NOMO-1 (cell line): Measurements from ENCODE around the gene BMPR1A.
A peak's percentile ranks its signal among the peaks of the same experiment; 100 is the strongest.
"Not testable (repeated sequence)": the region's sequence is repeated elsewhere in the genome, so short reads cannot be mapped to it uniquely, and the experiment has no call there.

Experiments used
- DNase-seq, 2 experiments: peaks; one replicate each; lab custom pipeline; 2025; ENCODE audit not compliant: unreplicated experiment in 2 of 2; lab: John Stamatoyannopoulos, UW

Gene BMPR1A

DNA sequence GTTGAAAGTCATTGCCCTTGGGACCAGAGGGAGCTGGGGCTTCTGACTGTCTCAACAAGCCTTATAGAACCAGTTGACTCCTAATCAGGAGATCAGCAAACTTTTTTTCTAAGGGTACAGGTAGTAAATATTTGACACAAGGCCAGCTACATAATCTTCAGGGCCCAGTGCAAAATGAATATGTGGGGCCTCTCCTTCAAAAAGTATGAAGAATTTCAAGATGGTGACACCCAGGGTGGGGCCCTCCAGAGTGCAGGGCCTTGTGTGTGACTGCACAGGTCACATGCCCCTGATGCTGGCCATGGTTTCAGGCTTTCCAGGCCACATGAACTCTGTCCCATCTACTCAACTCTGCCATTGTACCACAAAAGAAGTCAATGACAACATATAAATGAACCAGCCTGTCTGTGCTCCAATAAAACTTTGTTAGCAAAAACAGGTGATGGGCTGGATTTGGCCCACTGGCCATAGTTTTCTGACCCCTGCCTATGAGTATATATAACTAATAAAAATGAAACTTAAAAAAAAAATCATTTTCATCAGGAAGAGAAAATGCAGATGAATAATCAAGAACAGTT is 194.9 kb downstream of the BMPR1A start:
- DNase-seq: no peak

DNA sequence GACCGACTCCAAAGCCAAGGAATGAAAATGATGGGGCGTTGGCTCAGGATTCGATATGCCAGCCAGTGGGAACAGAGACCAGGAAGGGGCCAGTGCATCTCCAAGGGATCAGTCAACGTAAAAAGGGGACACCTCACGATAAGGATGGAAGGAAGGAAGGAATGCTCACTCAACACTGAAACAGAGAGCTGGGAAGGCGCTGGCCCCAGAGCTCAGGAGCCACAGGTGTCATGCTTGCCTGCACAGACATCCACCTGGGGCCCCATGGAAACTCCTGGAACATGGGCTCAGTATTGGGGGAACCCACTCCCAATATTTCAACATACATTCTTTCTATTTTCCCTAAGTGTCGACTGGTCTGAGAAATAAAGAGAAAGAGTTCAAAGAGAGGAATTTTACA is 195.7 kb downstream of the BMPR1A start:
- no peak for DNase-seq

DNA sequence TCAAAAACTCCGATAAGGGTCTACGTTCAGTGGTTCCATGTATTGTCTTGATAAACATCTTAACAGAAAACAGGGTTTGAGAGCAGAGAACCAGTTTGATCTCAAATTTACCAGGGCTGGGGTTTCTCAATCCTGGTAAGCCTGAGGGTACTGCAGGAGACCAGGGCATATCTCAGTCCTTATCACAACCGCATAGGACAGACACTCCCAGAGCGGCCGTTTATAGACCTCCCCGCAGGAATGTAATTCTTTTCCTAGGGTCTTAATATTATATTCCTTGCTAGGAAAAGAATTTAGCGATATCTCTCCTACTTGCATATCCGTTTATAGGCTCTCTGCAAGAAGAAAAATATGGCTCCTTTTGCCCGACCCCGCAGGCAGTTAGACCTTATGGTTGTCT is 196.3 kb downstream of the BMPR1A start:
- not testable (repeated sequence) for DNase-seq

DNA sequence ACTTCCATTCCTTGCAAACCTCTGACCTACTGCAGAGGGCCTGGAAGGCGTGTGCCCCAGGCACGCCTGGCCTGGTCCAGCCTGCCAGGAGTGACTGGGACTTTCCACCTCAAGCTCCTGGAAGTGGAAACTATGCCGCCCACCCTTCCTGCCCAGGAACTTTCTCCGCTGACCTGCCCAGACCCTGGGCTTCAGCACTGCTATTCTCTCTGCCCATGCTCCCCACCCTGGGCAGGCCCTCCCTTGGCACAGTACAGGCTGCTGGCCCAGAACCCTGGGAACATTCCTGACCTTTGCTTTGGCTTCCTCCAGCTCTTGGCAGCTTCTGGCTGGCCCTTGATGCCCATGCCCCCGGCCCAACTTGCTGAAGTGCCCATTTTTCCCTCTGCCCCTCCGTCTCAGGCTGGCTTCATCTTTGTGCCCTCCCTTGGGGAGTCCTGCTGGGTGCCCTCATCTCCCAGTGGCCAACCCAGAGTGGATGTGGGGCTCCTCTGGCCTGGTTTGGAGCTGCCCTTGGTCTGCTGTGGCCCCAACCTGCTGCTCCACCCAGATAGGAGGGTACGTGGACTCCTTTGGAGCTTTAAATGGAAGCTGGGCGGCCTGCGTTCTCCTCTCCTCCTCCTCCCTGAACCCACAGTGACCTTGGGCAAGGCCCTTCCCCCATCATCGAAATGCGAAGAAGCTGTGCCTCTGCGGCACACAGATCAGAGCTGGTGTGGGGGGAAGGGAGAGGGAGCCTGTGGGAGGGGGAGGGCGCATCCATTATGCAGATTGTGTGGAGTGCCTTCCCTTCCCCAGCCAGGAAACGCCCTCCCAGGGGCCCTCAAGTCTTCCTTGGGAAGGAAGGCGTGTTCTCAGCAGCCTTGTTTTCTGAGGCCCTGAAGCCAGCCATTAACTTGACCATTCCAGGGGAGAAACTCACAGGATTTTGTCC is 197.6 kb downstream of the BMPR1A start:
- DNase-seq: no peak

DNA sequence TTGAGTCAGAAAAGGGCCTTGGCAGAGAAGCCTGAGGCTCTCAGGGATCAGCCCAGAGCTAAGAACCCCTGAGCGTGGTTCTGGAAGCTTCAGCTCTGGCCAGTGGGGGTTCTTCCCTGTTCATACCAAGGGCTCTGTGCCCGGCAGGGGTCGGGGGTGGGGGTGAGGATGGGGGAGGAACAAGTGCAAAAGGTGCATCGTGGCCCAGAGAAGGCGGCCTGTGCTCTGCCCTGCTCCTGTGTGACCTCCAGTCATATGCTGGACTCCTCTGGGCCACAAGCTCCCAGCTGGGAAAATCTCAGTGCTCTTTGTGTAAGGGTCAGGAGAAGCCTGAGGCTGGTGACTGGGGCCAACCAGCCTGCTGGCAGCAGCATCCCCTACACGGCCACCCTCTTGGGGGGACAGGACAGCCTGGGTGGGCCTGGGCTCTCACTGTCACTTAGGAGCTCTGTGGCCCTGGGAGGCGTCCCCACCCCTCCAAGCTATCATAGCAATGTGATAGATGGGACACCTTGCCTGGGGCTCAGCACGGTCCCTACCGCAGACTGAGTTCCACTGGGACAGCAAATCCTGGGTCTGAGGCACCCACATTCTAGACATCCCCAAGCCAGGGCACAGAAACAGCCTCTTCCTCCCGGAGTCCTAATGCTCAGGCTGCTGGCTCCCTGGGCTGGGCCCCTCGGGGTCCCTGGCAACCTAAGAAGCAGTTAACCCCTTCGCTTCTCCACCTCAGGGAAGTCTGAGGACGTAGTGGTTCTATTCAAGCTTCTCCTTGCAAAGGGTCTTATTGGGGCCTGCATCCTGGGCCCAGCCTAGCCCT is 198.5 kb downstream of the BMPR1A start:
- no peak for DNase-seq

DNA sequence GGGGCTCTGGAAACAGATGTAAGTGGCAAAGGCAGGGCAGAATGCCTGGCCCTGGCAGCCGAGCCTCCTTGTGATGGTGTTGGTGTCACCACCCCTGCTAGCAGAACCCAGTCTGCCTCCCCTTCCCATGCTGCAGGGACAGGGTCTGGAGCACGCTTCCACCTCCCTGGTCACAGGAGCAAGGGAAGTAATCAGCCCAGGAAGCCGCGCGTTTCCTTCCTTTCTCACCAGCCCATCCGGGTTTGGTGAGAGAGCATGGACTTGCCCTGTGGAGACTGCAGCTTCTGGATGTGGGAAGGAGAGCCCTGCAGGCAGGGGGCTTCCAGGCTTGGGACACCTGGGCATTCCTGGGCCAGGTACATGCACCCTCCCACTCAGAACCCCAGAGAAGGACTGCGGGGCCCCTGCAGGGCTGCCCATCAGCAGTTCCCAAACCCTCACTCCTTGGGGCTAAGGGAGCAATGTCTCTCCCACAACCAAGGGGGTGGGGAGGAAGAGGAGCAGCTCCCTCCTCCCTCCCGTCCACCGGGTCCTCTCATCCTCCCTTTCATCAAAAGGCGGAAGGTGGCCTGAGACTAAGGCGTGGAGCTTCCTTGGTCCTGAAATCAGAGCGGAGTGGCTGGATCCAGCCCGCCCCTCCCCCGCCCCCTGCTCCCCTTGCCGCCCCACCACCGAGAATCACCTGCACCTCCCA is 199.2 kb downstream of the BMPR1A start:
- no peak for DNase-seq

DNA sequence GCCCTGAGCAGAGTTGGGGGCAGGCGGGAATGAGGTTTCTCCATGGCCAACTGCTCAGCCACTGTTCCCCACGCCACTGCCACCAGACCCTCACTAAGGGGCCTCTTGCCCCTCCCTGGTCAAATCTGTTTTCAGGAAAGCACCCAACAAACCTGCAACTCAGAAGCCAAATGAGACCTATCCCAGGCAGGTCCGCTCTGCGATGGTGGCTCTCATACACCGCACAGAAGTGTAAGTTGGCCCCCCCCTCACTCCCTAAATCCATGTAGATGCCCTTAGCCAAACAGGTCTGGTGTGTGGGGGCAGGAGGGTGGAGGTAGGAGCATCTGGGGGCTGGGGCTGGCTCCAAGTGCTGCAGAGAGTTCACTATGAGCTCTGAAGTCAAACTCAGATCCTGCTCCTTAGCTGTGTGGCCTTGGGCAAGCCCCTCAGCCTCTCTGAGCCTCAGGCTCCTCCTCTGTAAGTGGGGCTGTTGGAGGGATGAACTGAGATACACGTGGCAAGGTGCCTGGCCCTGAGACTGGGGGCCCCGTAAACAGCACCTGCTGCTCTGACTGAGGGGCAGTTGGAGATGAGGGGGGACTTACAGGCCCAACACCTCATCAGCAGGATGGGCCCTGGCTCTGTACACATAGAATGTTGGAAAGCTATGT is 199.9 kb downstream of the BMPR1A start:
- DNase-seq: no peak

DNA sequence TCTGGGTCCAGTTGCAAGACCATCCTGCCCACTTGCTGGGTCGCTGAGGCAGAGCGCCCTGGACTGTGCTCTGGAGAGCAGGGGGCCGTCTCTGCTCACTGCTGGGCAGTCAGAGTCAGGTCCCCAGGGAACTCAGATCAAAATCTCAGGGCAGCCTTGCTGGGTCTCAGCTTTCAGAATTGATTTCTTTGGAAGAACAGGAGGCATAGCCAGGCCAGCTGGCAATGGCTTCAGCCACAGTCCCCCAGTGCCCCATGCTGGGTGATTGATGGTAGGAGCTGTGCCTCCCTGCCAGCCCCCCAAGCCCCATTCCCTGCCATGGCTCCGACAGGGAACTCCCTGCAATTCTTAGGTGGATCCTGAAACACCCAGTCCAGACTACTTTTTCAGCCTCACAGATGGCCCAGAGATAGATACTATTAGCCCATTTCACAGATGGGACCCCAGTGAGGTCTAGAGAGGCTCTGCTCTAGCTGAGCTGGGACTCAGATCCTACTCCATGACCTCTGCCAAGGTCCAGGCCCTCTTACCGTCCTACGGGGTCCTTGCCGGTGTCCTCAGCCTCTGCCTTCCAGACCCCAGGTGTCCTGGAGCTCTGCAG is 200.5 kb downstream of the BMPR1A start:
- DNase-seq: no peak

DNA sequence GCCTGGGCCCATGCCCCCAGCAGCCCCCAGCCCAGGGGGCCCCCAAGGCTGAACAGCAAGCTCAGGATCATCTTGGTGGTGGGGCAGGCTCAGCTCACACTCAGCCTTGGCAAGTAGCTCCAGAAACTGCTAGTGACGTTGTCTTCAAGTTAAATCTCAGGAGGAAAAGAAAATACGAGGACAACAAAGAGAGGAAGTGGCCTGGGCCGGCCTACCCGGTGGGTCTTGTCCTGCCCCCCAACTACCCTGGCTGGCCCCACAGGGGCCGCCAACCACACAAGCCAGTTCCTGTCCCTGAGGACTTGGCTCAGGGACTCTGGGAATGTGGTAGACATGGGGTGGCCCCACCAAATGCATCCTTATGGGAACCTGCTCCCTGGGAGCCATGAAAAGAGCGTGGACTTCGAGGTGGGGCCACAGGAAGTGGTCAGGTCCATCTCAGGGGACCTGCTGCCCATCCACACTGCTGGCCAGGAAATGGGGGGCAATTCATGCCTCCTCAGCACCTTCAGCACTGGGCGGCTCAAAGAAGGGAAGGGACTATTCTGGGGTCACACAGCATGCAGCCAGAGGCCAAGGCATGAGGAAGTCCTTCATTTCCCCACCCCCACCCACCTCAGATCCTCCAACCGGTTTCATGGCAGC is 201.2 kb downstream of the BMPR1A start, which contains the start of gene MMRN2:
Gene MMRN2, minus strand, starts transcription at position 145 of the 645 bp plus-strand sequence. Its CDS starts 74 bp downstream, at position 71.
- no peak for DNase-seq

DNA sequence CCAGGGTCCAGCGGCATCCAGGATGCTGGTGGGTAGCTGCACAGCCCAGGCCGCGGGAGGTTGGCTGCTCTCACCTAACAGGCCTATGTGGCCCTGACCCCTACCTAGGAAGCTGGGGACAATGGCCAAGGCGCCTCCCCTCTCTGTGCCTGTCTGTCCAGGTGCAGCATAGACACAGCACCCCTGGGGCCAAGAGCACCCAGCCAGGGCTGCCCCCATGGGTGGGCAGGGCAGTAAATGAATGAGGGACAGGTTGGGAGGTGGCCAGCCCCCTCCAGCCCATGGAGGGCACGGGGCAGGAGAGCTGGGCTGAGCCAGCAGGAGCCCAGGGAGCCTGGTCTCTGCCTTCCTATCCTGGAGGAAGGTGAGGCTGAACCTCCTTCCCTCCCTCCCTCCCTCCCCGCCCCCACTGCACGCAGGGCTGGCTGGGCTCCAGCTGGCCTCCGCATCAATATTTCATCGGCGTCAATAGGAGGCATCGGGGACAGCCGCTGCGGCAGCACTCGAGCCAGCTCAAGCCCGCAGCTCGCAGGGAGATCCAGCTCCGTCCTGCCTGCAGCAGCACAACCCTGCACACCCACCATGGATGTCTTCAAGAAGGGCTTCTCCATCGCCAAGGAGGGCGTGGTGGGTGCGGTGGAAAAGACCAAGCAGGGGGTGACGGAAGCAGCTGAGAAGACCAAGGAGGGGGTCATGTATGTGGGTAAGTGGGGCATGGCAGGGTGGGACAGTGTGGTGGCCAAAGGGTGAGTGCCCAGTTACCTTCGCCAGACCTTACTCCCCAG is 201.9 kb downstream of the BMPR1A start, which contains the start of gene SNCG:
Gene SNCG, plus strand, starts transcription at position 484 of the 785 bp plus-strand sequence. Its CDS starts 99 bp downstream, at position 583.
- DNase-seq: no peak

DNA sequence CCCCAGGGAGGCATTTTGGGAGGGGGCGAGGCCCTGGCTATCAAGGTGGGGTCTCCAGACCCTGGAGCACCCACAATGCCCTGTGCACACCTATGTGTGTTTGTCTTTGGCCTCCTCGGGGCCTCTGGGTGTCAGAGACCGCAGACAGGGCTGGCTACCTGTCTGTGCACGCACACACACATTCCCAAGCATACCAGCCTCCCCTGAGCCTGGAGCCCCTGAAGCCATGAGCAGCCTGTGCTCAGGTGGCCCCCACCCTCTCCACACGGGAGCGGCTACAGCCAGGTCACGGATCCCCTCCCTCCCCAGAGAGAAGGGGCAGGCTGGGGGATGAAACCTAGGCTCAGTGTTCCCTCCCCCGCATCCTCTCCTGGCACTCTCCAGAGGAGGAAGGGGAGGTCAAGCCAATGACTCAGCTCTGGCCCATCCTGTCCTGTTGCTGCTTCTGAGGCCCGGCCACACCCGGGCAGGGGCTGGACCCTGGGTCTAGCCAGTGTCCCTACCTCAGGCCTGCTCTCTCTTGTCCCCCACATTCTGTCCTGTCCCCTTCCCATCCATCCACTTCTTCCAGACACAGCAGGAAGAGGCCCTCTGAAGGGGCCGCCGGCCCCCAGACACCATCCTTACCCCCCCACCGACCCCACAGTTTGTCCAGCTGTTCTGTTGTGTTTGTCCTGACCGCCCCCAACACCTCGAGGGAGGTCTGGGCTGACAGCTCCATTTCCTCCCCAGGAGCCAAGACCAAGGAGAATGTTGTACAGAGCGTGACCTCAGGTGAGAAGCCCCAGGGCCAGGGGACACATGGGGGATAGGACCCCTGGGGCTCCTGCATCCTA is 202.7 kb downstream of the BMPR1A start:
- DNase-seq: no peak

DNA sequence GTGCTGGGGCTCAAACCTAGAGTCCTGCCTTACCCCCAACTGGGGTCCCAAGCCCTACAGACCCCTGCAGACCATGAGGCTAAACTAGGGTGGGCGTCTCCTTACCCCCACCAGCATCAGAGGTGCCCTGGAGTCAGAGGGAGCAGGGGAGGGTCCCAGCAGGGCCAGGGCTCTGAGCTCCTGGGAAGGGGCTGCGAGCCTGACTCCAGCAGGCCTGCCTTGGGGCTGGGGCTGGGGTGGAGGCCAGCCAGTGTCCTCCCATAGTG is 203.3 kb downstream of the BMPR1A start:
- no peak for DNase-seq

DNA sequence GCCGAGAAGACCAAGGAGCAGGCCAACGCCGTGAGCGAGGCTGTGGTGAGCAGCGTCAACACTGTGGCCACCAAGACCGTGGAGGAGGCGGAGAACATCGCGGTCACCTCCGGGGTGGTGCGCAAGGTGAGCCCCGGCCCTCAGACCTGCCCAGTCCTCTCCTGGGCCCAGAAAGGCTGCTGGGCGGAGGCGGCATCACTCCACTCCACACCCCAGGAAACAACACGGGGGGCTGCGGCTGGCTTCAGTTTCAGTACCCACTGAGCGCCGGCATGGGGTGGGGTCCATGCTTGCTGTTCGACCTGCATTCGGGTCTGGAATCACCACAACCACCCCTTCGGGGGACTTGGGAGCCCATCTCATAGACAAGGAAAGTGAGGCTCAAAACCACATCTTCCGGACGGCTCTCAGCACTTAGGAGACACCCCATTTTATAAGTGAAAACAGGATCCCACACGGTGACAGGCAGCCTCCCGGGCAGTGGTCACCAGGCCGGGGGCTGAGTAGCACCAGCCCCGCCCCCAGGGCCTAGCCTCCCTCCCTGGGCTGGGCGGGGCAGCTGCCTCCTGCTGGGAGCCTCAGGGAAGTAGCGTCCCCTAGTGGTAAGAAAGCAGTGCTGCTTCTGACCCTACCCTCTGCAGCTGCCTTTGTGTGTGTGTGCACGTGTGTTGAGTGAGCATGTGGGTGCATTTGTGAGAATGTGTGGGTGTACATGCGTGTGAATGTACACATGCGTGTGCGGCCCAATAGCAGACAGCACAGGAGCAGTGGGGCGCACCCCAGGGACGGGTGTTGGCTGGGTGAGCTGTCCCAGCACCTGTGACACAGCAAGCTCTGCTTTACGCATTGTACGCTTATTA is 203.8 kb downstream of the BMPR1A start:
- DNase-seq: peak; percentile 52 to 56

DNA sequence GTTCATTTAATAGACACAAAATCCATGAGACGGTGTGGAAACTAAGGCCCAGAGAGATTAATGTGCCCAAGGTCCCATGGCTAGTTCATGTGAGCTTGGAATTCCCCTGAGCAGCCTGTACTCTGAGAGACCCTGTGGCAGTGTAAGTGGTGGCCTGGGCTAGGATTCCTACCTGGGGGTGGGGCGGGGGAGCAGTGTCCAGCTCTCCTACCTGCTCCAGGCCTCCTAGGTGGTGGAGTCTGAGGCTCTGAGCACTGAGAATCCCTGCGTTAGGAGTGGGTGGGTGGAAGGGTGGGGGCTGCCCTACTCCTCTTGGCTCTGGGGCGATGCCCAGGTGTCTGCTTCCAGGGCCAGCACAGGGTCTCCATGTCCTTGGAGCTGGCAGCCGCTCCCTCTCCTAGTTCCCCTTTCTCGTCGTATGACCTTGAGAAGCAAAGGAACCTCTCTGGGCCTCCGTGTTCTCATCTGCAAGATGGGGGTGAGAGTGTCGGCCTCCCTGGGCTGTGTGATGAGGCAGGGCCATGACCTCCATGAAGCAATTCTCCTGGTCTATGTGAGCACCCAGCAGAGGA is 204.5 kb downstream of the BMPR1A start:
- DNase-seq: no peak

DNA sequence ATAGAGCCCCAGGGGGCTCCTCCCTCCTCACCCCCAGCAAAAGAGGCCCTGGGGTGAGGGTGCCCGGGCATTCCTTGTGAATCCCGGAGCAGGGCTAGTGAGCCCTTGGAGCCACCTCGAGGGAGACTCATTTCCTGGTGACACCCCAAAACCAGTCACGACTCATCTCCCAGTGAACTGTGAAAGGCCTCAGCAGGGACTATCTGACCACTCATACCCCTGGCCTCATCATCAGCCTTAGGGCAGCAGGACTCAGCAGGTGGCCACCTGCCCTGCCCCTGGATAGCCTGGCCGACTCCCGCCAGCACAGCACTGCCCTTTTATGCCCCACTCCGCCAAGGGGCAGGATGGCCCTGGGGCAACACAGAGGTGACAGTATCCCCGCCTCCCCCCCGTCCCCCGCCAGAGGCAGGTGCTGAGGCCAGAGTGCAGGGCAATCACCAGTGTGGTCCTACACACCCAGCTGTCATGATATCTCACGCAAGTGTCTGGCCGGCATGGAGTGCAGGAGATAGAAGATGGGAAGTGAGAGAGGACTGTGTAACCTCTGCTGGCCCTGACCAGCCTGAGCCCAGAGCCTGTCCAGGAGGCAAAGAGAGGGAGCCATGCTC is 205.2 kb downstream of the BMPR1A start:
- DNase-seq: no peak
